HPDE6-E6E7 (cell line): ENCODE data around the gene MRPS27.

Experiments used
- DNase-seq: peaks from one replicate; pipeline ENCODE4 v3.0.0; 2011; ENCODE audit warnings: missing footprints; ENCODE audit errors: extremely low spot score

Gene MRPS27

GRCh38 chr5:72265032-72265877, 54.8 kb downstream of the MRPS27 start:
- DNase-seq, result no peak

GRCh38 chr5:72256536-72256935, 63.5 kb downstream of the MRPS27 start:
- no peak for DNase-seq

GRCh38 chr5:72255670-72256069, 64.4 kb downstream of the MRPS27 start:
- no peak for DNase-seq

GRCh38 chr5:72255237-72255636, 64.8 kb downstream of the MRPS27 start:
- DNase-seq, result no peak

- no peak for DNase-seq
Measured at GRCh38 chr5:72252574-72253155, 67.4 kb downstream of the MRPS27 start.

- no peak for DNase-seq
Measured at GRCh38 chr5:72252008-72252407, 68.0 kb downstream of the MRPS27 start.

- no peak for DNase-seq
Measured at GRCh38 chr5:72251386-72251785, 68.7 kb downstream of the MRPS27 start.

GRCh38 chr5:72248410-72248981, 71.5 kb downstream of the MRPS27 start:
- DNase-seq, result peak; percentile 14

GRCh38 chr5:72246954-72247442, 73.0 kb downstream of the MRPS27 start:
- DNase-seq, result no peak

GRCh38 chr5:72245951-72246532, 74.0 kb downstream of the MRPS27 start:
- no peak for DNase-seq

- DNase-seq, result no peak
Measured at GRCh38 chr5:72245546-72245945, 74.5 kb downstream of the MRPS27 start.

GRCh38 chr5:72244862-72245371, 75.1 kb downstream of the MRPS27 start:
- peak; percentile 17 for DNase-seq

- DNase-seq, result no peak
Measured at GRCh38 chr5:72243706-72244105, 76.3 kb downstream of the MRPS27 start.

GRCh38 chr5:72242796-72243475, 77.1 kb downstream of the MRPS27 start:
- DNase-seq, result no peak

GRCh38 chr5:72241346-72242003, 78.6 kb downstream of the MRPS27 start:
- DNase-seq, result no peak

- DNase-seq, result no peak
Measured at GRCh38 chr5:72238712-72239445, 81.2 kb downstream of the MRPS27 start.

- no peak for DNase-seq
Measured at GRCh38 chr5:72237879-72238278, 82.2 kb downstream of the MRPS27 start.

- DNase-seq, result no peak
Measured at GRCh38 chr5:72237415-72237814, 82.6 kb downstream of the MRPS27 start.

- no peak for DNase-seq
Measured at GRCh38 chr5:72235725-72236124, 84.3 kb downstream of the MRPS27 start.

GRCh38 chr5:72234868-72235267, 85.2 kb downstream of the MRPS27 start:
- DNase-seq, result no peak
